Natural killer cell (primary cell): ENCODE measurements around the gene CDC14A. TPM values are rescaled to one million over a fixed set of nuclear protein-coding genes. Genes with fewer than 3 reads are reported as not detected.

Source experiments
- ATAC-seq, 3 donors: fragments of 150-1000 bp in 2 of 3; fragments of 200-7000 bp in 1 of 3; cut with Tn5 transposase; 1 replicate in 1 of 3; 2 replicates in 2 of 3; pipeline ENCODE4 v1.10.0; 2021; ENCODE audit warnings: mild to moderate bottlenecking in 2 of 3, moderate library complexity in 2 of 3
- DNase-seq, 2 donors: peaks; one replicate each; pipeline versions ENCODE4 v3.0.0 to v3.0.0-alpha.2; 2013 to 2021; ENCODE audit warnings: mixed read lengths in 1 of 2
- H3K27ac ChIP-seq: one replicate; pipeline ENCODE4 v1.5.1; 2013; ENCODE audit warnings: mild to moderate bottlenecking, low read length
- H3K27me3 ChIP-seq: one replicate; pipeline ENCODE4 v1.6.1; 2013; ENCODE audit warnings: low read length; ENCODE audit not compliant: control insufficient read depth, insufficient read depth
- H3K36me3 ChIP-seq: one replicate; pipeline ENCODE4 v1.6.1; 2013; ENCODE audit warnings: low read length; ENCODE audit not compliant: control insufficient read depth, insufficient read depth
- H3K4me1 ChIP-seq: one replicate; pipeline ENCODE4 v1.6.1; 2013; ENCODE audit warnings: low read length; ENCODE audit not compliant: control insufficient read depth, insufficient read depth
- H3K4me3 ChIP-seq: one replicate; pipeline ENCODE4 v1.5.1; 2013; ENCODE audit warnings: low read length
- H3K9me3 ChIP-seq: one replicate; pipeline ENCODE4 v1.6.1; 2013; ENCODE audit warnings: low read length; ENCODE audit not compliant: control insufficient read depth, insufficient read depth
- H3K27ac Mint-ChIP-seq, 2 donors: one replicate each; pipeline ENCODE4 v1.8.0; 2022; ENCODE audit warnings: mild to moderate bottlenecking in 2 of 2, mixed read lengths in 2 of 2, moderate library complexity in 1 of 2
- H3K27me3 Mint-ChIP-seq, 2 donors: one replicate each; pipeline ENCODE4 v1.8.0; 2022; ENCODE audit warnings: low read depth in 2 of 2, mixed read lengths in 2 of 2
- H3K36me3 Mint-ChIP-seq: one replicate; pipeline ENCODE4 v1.8.0; 2022; ENCODE audit warnings: mixed read lengths
- H3K4me1 Mint-ChIP-seq, 2 donors: one replicate each; pipeline ENCODE4 v1.8.0; 2022; ENCODE audit warnings: mixed read lengths in 2 of 2
- H3K4me3 Mint-ChIP-seq: one replicate; pipeline ENCODE4 v1.8.0; 2022; ENCODE audit warnings: mild to moderate bottlenecking, moderate library complexity, mixed read lengths
- H3K9me3 Mint-ChIP-seq, 2 donors: one replicate each; pipeline ENCODE4 v1.8.0; 2022; ENCODE audit warnings: mixed read lengths in 2 of 2
- CTCF ChIP-seq: fragments of 200-600 bp; IDR thresholded peaks from one replicate; pipeline ENCODE4 v1.8.0; 2022; ENCODE audit warnings: antibody characterized with exemption
- WGBS: methylation state at CpG from one replicate; pipeline ENCODE4 v1.1.7; 2013; ENCODE audit warnings: missing lambda C conversion rate; ENCODE audit not compliant: insufficient coverage; 5-methylcytosine and 5-hydroxymethylcytosine counted together
- intact Hi-C: fragments of 100-400 bp; cut with micrococcal nuclease; formaldehyde crosslinking; loops from one replicate; pipeline ENCODE4 v1.14.2; 2022
- total RNA-seq, 4 donors: library from RNA; stranded (reverse); fragments of 120-200 nt in 1 of 4; gene quantifications; one replicate each; pipeline versions ENCODE4 v1.2.3 to v1.2.4, GENCODE V29; 2013 to 2022

Gene CDC14A
- total RNA-seq, 3 donors from 2014 or later (not counting 1 experiment from before 2014, with no cell fraction given), result 59.6 to 63.8 (median 60.1) TPM

DNA sequence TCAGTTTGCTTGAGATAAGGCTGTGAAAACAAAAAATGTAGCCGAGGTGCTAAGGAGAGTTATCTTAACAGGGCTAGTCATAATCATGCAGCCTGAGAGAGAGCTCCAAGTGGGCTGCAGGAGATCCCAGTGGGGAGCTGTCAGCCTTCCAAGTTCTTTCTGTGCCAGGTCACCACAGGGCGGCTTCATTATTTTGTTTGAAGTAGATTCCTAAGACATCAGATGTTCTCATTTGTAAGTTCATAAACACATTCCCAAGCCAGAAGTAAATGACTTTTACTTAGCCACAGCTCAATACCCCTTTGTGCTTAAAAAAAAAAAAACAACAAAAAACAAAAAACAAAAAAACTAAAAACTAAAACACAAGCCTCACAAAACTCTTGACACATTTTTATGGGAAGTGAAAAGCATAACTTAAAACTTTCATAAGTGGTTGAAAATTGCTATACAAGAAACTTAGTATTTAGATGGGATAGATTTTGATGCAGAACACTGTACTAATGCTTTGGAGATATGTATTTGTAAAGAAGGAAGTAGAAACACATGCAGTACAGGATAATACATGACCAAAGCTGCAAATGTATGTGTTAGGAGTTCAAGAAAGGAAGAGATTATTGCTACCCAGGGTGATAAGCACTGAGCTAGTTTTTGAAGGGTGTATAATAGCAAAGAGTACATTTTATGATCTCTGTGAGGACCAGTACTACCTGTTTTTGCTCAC is 8.6 kb downstream of the CDC14A start:
- Histone ChIP-seq H3K27me3 (no peaks in the 10 kb centered on the region), H3K4me1 (peaks cover 31% of the 10 kb centered on the region), H3K36me3 (peaks cover 16% of the 10 kb centered on the region), H3K27ac (no peak overlapping the region), H3K4me3 (no peak overlapping the region), H3K9me3 (no peaks in the 10 kb centered on the region)
- Mint-ChIP-seq H3K9me3 (no peaks in the 10 kb centered on the region), H3K27ac (peak overlapping the region; percentile 11 to 27), H3K4me3 (no peak overlapping the region), H3K27me3 (no peaks in the 10 kb centered on the region), H3K4me1 (peaks cover 55 to 58% of the 10 kb centered on the region in 2 donors), H3K36me3 (no peaks in the 10 kb centered on the region)
- ATAC-seq, result no peak
- no peak for TF ChIP-seq CTCF
- intact Hi-C loops, result no loop called here
- no peak for DNase-seq
- 66% methylated on average over 2 of the region's 2 CpGs for WGBS

GRCh38 chr1:100361511-100362089 is 9.3 kb downstream of the CDC14A start:
- no peak overlapping the region for H3K4me3 ChIP-seq
- H3K36me3 Mint-ChIP-seq, result no peaks in the 10 kb centered on the region
- intact Hi-C loops, result no loop called here
- H3K4me1 ChIP-seq, result peaks cover 30% of the 10 kb centered on the region
- H3K4me1 Mint-ChIP-seq, result peaks cover 55 to 60% of the 10 kb centered on the region in 2 donors
- H3K9me3 Mint-ChIP-seq, result no peaks in the 10 kb centered on the region
- H3K4me3 Mint-ChIP-seq, result no peak overlapping the region
- 94% methylated on average over 5 of the region's 5 CpGs for WGBS
- ATAC-seq (no peak), DNase-seq (no peak)
- peak overlapping the region; percentile 11 to 27 for H3K27ac Mint-ChIP-seq
- H3K9me3 ChIP-seq, result no peaks in the 10 kb centered on the region
- H3K27me3 ChIP-seq, result no peaks in the 10 kb centered on the region
- H3K27me3 Mint-ChIP-seq, result no peaks in the 10 kb centered on the region
- TF ChIP-seq CTCF, result no peak
- H3K36me3 ChIP-seq, result peaks cover 16% of the 10 kb centered on the region
- peak overlapping the region; percentile 26 for H3K27ac ChIP-seq

DNA sequence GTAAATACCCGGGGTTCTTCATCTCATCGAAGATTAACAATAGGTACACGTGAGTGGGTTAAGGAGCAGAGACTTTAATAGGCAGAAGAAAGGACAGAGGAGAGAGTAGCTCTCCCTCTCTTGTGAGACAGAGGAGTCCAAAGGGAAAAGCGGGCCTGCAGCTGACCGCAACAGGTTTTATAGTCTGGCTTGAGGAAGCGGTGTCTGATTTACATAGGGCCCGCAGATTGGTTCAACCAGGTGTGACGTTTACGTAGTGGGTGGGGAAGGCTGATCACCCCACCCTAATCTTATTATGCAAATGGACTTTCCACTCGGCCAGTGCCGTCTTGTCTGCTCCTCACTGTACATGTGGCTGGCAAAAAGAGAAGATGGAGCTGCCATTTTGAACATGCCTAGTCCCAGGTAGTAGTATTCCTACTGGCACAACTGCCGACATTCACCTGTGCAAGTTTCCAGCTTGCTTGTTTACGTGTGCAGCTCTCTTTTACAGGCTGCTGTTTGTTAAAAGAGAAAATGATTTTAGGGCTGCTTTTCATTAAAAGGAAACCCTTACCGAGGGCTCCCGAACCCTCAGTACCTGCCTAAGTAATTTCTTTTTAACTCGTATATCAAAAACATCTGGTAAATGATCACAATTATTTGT is 10.6 kb downstream of the CDC14A start:
- no peak overlapping the region for H3K27ac ChIP-seq
- H3K4me1 ChIP-seq, result peaks cover 22% of the 10 kb centered on the region
- peaks cover 10% of the 10 kb centered on the region for H3K36me3 ChIP-seq
- no peak for TF ChIP-seq CTCF
- H3K9me3 Mint-ChIP-seq, result no peaks in the 10 kb centered on the region
- no peaks in the 10 kb centered on the region for H3K36me3 Mint-ChIP-seq
- no peaks in the 10 kb centered on the region for H3K27me3 Mint-ChIP-seq
- H3K4me3 ChIP-seq, result no peak overlapping the region
- peak overlapping the region in 1 of 2 donors; percentile 1 for H3K27ac Mint-ChIP-seq
- ATAC-seq (no peak), DNase-seq (peak in 1 of 2 donors; percentile 25)
- H3K9me3 ChIP-seq, result no peaks in the 10 kb centered on the region
- intact Hi-C loops, result no loop called here
- 93% methylated on average over 13 of the region's 16 CpGs for WGBS
- no peak overlapping the region for H3K4me3 Mint-ChIP-seq
- no peaks in the 10 kb centered on the region for H3K27me3 ChIP-seq
- peaks cover 58 to 64% of the 10 kb centered on the region in 2 donors for H3K4me1 Mint-ChIP-seq
